Activated CD8-positive, alpha-beta T cell treated with anti-CD3 and anti-CD28 coated beads, Interleukin-2, amount 10 ng/mL, durations not matched to agents 7 days and 5 days (primary cell): ENCODE results near the gene DNLZ. TPM values are rescaled to one million over a fixed set of nuclear protein-coding genes. Genes with fewer than 3 reads are reported as not detected.

Experiments used
- ATAC-seq: fragments of 150-1000 bp; cut with Tn5 transposase; one replicate; pipeline ENCODE4 v1.10.0; 2021; ENCODE audit warnings: moderate library complexity
- CTCF ChIA-PET: fragments of 350-600 bp; sonication (Branson Sonifier 250); formaldehyde crosslinking; loops from one replicate; lab custom pipeline; 2021; ENCODE audit warnings: antibody characterized with exemption; lab: Charles Lee
- POLR2A ChIA-PET: fragments of 350-600 bp; sonication (Branson Sonifier 250); formaldehyde crosslinking; loops from one replicate; lab custom pipeline; 2021; ENCODE audit warnings: antibody characterized with exemption; lab: Charles Lee
- DNase-seq: peaks from one replicate; pipeline ENCODE4 v3.0.0-alpha.2; 2020
- H3K27ac Mint-ChIP-seq: one replicate; pipeline ENCODE4 v1.8.0; 2021; ENCODE audit warnings: mild to moderate bottlenecking, mixed read lengths
- H3K27me3 Mint-ChIP-seq: one replicate; pipeline ENCODE4 v1.8.0; 2021; ENCODE audit warnings: low read depth, mixed read lengths
- H3K36me3 Mint-ChIP-seq: one replicate; pipeline ENCODE4 v1.8.0; 2021; ENCODE audit warnings: low read depth, mixed read lengths
- H3K4me1 Mint-ChIP-seq: one replicate; pipeline ENCODE4 v1.8.0; 2021; ENCODE audit warnings: low read depth, mixed read lengths
- H3K4me3 Mint-ChIP-seq: one replicate; pipeline ENCODE4 v1.8.0; 2021; ENCODE audit warnings: mild to moderate bottlenecking, mixed read lengths
- H3K9me3 Mint-ChIP-seq: one replicate; pipeline ENCODE4 v1.8.0; 2022; ENCODE audit warnings: mixed read lengths; ENCODE audit not compliant: insufficient read depth
- total RNA-seq, 2 experiments: library from RNA; stranded (reverse); gene quantifications; one replicate each; pipeline ENCODE4 v1.2.3, GENCODE V29; 2021

DNLZ gene
- total RNA-seq, 2 experiments from 2014 or later: 20.4 to 21.6 TPM

DNA sequence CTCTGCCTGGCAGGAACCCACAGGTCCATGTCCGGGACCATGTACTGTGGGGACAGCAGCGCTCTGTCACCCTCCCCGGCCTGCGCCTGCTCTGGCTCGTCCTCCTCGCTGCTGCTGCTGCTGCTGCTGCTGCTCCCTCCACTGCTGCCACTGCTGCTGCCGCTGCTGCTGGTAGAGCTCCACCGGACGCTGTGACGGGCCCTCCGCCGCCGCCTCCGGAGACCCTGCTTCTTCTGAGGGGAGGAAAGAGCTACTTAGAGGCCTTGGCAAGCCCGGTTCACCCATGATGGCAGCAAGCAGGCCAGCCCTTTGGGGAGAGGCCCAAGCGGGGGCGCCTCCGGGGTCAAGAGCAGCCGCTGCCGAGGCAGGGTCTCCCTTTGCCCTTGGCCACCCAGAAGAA lies 19.9 kb upstream of the DNLZ start:
- Mint-ChIP-seq H3K4me1 (peaks cover 24% of the 10 kb centered on the region), H3K9me3 (no peaks in the 10 kb centered on the region), H3K27ac (no peak overlapping the region), H3K4me3 (no peak overlapping the region), H3K36me3 (peaks cover 42% of the 10 kb centered on the region), H3K27me3 (no peaks in the 10 kb centered on the region)
- DNase-seq: no peak
- ATAC-seq: no peak
- ChIA-PET POLR2A (no interaction called here), CTCF (no interaction called here)

DNA sequence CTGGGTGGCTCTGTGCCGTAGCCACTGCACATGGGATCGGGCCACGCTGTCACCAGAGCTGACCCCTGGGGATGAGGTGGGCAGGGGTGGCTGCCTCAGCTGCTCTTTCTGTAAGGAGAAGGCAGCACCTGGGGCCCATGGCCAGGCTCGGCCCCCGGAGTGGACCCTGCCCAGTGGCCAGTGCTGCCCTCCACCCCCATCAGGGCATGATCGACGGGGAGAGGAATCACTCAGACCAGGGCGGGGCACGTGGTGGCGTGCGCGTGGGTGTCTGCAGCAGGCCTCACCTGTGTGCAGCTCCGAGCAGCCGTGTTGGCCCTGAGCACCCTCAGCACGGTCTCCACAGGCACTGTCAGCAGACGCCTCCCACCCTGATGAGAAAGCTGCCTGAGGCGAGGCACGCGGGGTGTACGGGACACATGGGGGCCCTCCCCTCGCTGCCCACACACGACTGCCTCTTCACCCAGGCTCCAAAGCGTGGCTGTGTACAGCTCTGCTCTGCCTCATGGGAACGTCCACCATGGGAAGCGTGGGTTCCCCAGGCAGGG lies 18.5 kb upstream of the DNLZ start:
- no peaks in the 10 kb centered on the region for H3K27me3 Mint-ChIP-seq
- no peak overlapping the region for H3K4me3 Mint-ChIP-seq
- H3K4me1 Mint-ChIP-seq: peaks cover 24% of the 10 kb centered on the region
- no peak overlapping the region for H3K27ac Mint-ChIP-seq
- ChIA-PET POLR2A (no interaction called here), CTCF (no interaction called here)
- H3K9me3 Mint-ChIP-seq: no peaks in the 10 kb centered on the region
- peaks cover 33% of the 10 kb centered on the region for H3K36me3 Mint-ChIP-seq
- no peak for ATAC-seq
- no peak for DNase-seq

DNA sequence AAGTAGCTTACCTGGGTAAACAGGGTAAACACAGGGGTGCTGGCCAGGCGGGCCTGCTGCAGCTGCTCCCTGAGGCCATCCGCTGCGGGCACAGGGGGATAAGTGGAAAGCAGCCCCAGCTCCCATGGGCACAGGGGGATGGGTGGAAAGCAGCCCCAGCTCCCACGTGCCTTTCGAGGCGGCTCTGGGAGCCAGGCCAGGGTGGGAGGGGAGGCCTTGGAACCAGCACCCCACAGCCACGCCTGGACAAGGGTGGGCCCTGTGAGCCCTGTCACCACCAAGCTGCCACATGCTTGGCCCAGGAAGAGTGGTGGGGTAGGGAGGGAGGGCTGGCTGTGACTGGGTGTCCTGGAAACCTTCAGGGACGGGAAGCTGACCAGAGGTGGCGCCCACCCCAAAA lies 17.8 kb upstream of the DNLZ start:
- Mint-ChIP-seq H3K4me1 (peaks cover 24% of the 10 kb centered on the region), H3K4me3 (no peak overlapping the region), H3K9me3 (no peaks in the 10 kb centered on the region), H3K27me3 (no peaks in the 10 kb centered on the region), H3K36me3 (peaks cover 30% of the 10 kb centered on the region), H3K27ac (no peak overlapping the region)
- ChIA-PET CTCF (no interaction called here), POLR2A (no interaction called here)
- no peak for ATAC-seq
- no peak for DNase-seq

DNA sequence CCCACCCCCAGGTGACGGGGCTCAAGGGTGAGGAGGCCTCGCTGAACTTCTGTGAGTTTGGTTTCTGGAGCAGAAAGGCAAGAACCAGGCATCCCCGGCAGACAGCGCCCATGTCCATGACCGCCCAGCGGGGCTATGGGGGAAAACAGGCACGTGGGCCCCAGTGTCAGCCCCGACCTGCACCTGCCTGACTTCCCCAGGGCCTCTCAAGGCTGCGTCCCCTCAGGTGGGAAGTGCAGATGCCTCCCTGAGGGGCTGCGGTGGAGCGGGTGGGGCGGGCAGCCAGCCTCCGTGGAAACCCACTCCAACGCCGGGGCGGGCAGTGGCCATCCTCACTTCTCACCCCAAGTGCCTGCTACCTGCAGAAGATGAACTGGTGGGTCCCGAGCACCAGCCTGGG lies 16.8 kb upstream of the DNLZ start:
- no peak for DNase-seq
- no peak for ATAC-seq
- Mint-ChIP-seq H3K4me3 (no peak overlapping the region), H3K27ac (no peak overlapping the region), H3K9me3 (no peaks in the 10 kb centered on the region), H3K27me3 (no peaks in the 10 kb centered on the region), H3K4me1 (peaks cover 16% of the 10 kb centered on the region), H3K36me3 (peaks cover 22% of the 10 kb centered on the region)
- POLR2A ChIA-PET: no interaction called here
- CTCF ChIA-PET: no interaction called here

- Mint-ChIP-seq H3K27me3 (no peaks in the 10 kb centered on the region), H3K36me3 (peaks cover 17% of the 10 kb centered on the region), H3K9me3 (no peaks in the 10 kb centered on the region), H3K4me1 (peaks cover 11% of the 10 kb centered on the region), H3K27ac (no peak overlapping the region), H3K4me3 (no peak overlapping the region)
- POLR2A ChIA-PET: no interaction called here
- no peak for ATAC-seq
- CTCF ChIA-PET: no interaction called here
- DNase-seq: no peak
Observed at GRCh38 chr9:136379891-136380290, 16.3 kb upstream of the DNLZ start.

- Mint-ChIP-seq H3K9me3 (no peaks in the 10 kb centered on the region), H3K27me3 (no peaks in the 10 kb centered on the region), H3K4me3 (no peak overlapping the region), H3K27ac (no peak overlapping the region), H3K4me1 (peaks cover 7% of the 10 kb centered on the region), H3K36me3 (peaks cover 12% of the 10 kb centered on the region)
- POLR2A ChIA-PET: no interaction called here
- ATAC-seq: no peak
- CTCF ChIA-PET: no interaction called here
- DNase-seq: no peak
Observed at GRCh38 chr9:136379401-136379800, 15.9 kb upstream of the DNLZ start.

DNA sequence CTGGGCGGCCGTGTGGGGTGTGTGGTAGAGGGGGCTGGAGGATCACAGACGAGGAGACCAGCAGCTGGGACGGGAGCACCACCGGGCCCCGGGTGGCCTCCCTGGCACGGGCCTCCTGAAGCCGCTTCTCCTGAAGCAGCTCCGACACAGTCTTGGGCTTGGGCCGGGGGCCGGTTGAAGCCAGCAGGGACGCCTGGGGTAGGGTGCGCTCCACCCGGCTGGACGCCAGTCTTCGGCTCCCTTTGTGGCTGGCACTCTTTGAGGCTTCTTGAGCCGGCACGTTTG lies 15.4 kb upstream of the DNLZ start:
- Mint-ChIP-seq H3K4me3 (no peak overlapping the region), H3K27ac (no peak overlapping the region), H3K36me3 (peaks cover 7% of the 10 kb centered on the region), H3K27me3 (no peaks in the 10 kb centered on the region), H3K9me3 (no peaks in the 10 kb centered on the region), H3K4me1 (peaks cover 2% of the 10 kb centered on the region)
- ChIA-PET CTCF (no interaction called here), POLR2A (no interaction called here)
- ATAC-seq: no peak
- DNase-seq: no peak

DNA sequence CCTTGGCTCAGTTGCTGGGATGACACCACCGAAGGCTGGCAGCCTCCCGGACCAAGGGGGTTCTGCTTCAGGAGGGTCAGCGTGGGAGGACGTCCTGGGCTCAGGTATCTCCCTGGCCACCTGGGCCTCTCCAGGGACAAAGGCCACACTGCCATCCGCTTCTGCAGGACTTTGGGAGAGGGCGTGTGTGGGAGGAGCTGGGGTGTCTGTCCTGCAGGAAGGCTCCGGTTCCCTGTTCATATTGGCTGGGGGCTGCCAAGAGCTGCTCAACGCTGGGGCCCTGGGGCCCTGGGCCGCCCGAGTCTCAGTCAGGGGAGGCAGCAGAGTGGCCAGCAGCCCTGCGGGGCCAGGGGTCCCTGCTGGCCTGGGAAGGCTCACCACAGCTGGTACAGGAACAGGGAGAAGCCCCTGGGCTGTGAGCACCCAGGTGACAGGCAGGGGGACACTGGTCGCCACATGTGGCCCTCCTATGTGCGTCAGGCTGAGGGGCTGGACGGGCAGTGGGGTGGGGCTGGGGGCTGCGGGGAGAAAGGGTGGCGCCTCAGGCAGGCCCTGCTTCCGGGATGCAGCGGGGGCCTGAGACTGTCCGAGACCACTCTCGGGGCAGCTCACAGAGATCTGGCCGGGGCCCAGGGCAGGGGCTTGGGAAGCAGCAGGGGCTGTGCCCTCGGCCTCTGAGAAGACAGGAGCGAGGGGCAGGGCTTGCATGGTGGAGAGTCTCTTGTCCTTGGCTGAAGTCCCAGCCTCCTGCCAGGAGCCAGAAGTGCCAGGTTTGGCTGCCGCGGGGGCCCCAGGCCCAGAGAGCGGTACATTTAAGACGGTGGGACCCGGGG lies 14.8 kb upstream of the DNLZ start:
- no peaks in the 10 kb centered on the region for H3K9me3 Mint-ChIP-seq
- no peak overlapping the region for H3K4me3 Mint-ChIP-seq
- ChIA-PET POLR2A (no interaction called here), CTCF (interaction anchor here (1.7 kb wide), 1 partner anchor 15 kb away, joined by 5 read pairs; the partner anchor contains the start of gene DNLZ)
- DNase-seq: no peak
- no peaks in the 10 kb centered on the region for H3K4me1 Mint-ChIP-seq
- H3K27ac Mint-ChIP-seq: no peak overlapping the region
- H3K27me3 Mint-ChIP-seq: no peaks in the 10 kb centered on the region
- no peak for ATAC-seq
- H3K36me3 Mint-ChIP-seq: peaks cover 5% of the 10 kb centered on the region

GRCh38 chr9:136377341-136378169 lies 14.0 kb upstream of the DNLZ start:
- ChIA-PET CTCF (interaction anchor here (1.1 to 1.7 kb wide), 2 partner anchors 14 kb away, joined by 3 to 5 read pairs; partner anchors contain the start of gene DNLZ), POLR2A (interaction anchor here (1.6 kb wide), 1 partner anchor 11 kb away, joined by 4 read pairs; no protein-coding TSS in a partner anchor)
- peaks cover 1% of the 10 kb centered on the region for H3K36me3 Mint-ChIP-seq
- no peak overlapping the region for H3K27ac Mint-ChIP-seq
- H3K4me1 Mint-ChIP-seq: peaks cover 3% of the 10 kb centered on the region
- H3K9me3 Mint-ChIP-seq: no peaks in the 10 kb centered on the region
- no peak overlapping the region for H3K4me3 Mint-ChIP-seq
- no peak for DNase-seq
- no peak for ATAC-seq
- H3K27me3 Mint-ChIP-seq: no peaks in the 10 kb centered on the region

- H3K27me3 Mint-ChIP-seq: no peaks in the 10 kb centered on the region
- DNase-seq (no peak), ATAC-seq (no peak)
- ChIA-PET CTCF (interaction anchor here (1.1 to 1.7 kb wide), 2 partner anchors 13 to 15 kb away, joined by 3 to 5 read pairs; partner anchors contain the start of gene DNLZ), POLR2A (interaction anchor here (1.6 kb wide), 1 partner anchor 10 kb away, joined by 4 read pairs; no protein-coding TSS in a partner anchor)
- peaks cover 3% of the 10 kb centered on the region for H3K4me1 Mint-ChIP-seq
- H3K9me3 Mint-ChIP-seq: no peaks in the 10 kb centered on the region
- no peak overlapping the region for H3K27ac Mint-ChIP-seq
- no peaks in the 10 kb centered on the region for H3K36me3 Mint-ChIP-seq
- H3K4me3 Mint-ChIP-seq: no peak overlapping the region
Observed at GRCh38 chr9:136376457-136376856, 12.9 kb upstream of the DNLZ start.

GRCh38 chr9:136375096-136375495 lies 11.6 kb upstream of the DNLZ start:
- no peak overlapping the region for H3K4me3 Mint-ChIP-seq
- ChIA-PET CTCF (no interaction called here), POLR2A (no interaction called here)
- H3K27ac Mint-ChIP-seq: no peak overlapping the region
- ATAC-seq: no peak
- no peaks in the 10 kb centered on the region for H3K36me3 Mint-ChIP-seq
- H3K9me3 Mint-ChIP-seq: no peaks in the 10 kb centered on the region
- H3K4me1 Mint-ChIP-seq: peaks cover 3% of the 10 kb centered on the region
- no peaks in the 10 kb centered on the region for H3K27me3 Mint-ChIP-seq
- no peak for DNase-seq

- no peak overlapping the region for H3K27ac Mint-ChIP-seq
- H3K36me3 Mint-ChIP-seq: no peaks in the 10 kb centered on the region
- DNase-seq: no peak
- H3K27me3 Mint-ChIP-seq: no peaks in the 10 kb centered on the region
- H3K4me1 Mint-ChIP-seq: peaks cover 3% of the 10 kb centered on the region
- ATAC-seq: no peak
- H3K9me3 Mint-ChIP-seq: no peaks in the 10 kb centered on the region
- ChIA-PET CTCF (interaction anchor here (0.9 kb wide), 1 partner anchor 26 kb away, joined by 4 read pairs; the partner anchor contains the start of gene SNAPC4), POLR2A (interaction anchor here (1.4 kb wide), 1 partner anchor 11 kb away, joined by 3 read pairs; no protein-coding TSS in a partner anchor)
- H3K4me3 Mint-ChIP-seq: no peak overlapping the region
Observed at GRCh38 chr9:136374183-136374575, 10.6 kb upstream of the DNLZ start.
